HepG2 (cell line): ENCODE measurements around the gene ARHGAP5. TPM values are rescaled to one million over a fixed set of nuclear protein-coding genes. Genes with fewer than 3 reads are reported as not detected.
A peak's percentile ranks its signal among the peaks of the same experiment; 100 is the strongest.

Source experiments
- AKNA ChIP-seq: sonication (generic); formaldehyde crosslinking; IDR thresholded peaks from 2 replicates; pipeline ENCODE4 v1.4.0; 2020; ENCODE audit warnings: missing genetic modification reagents, borderline replicate concordance
- ARID2 ChIP-seq: sonication (generic); formaldehyde crosslinking; IDR thresholded peaks from 2 replicates; pipeline ENCODE4 v1.8.1; 2022; ENCODE audit warnings: mild to moderate bottlenecking, missing genetic modification reagents, borderline replicate concordance
- EZH2 ChIP-seq: conservative IDR thresholded peaks from 2 replicates; pipeline ENCODE4 v1.6.1; 2012; ENCODE audit warnings: mild to moderate bottlenecking, low read depth, low read length, moderate library complexity
- FUBP1 ChIP-seq: sonication (generic); formaldehyde crosslinking; IDR thresholded peaks from 2 replicates; pipeline ENCODE4 v1.5.1; 2020; ENCODE audit warnings: missing genetic modification reagents, mild to moderate bottlenecking, borderline replicate concordance
- HNRNPUL1 ChIP-seq: fragments of 200-400 bp; formaldehyde crosslinking; IDR thresholded peaks from 2 replicates; pipeline ENCODE4 v1.6.1; 2017; ENCODE audit warnings: low read depth, mild to moderate bottlenecking, low read length, moderate library complexity
- IRF2 ChIP-seq: IDR thresholded peaks from 2 replicates; pipeline ENCODE4 v1.6.1; 2018; ENCODE audit warnings: missing genetic modification reagents, missing compliant biosample characterization
- ONECUT2 ChIP-seq: sonication (generic); formaldehyde crosslinking; IDR thresholded peaks from 2 replicates; pipeline ENCODE4 v1.4.0; 2020; ENCODE audit warnings: missing genetic modification reagents
- PBX3 ChIP-seq: sonication (generic); formaldehyde crosslinking; IDR thresholded peaks from 2 replicates; pipeline ENCODE4 v1.8.1; 2023; ENCODE audit warnings: missing genetic modification reagents, inconsistent platforms, borderline replicate concordance
- SOX13 ChIP-seq, 3 experiments: fragments of 450-650 bp in 1 of 3; sonication (generic) in 1 of 3; formaldehyde crosslinking in 1 of 3; IDR thresholded peaks in 2 of 3; conservative IDR thresholded peaks in 1 of 3; 2 replicates each; pipeline versions ENCODE4 v1.5.0 to v1.6.1; 2016 to 2020; ENCODE audit warnings: antibody characterized with exemption in 1 of 3, mild to moderate bottlenecking in 1 of 3, missing compliant biosample characterization in 1 of 3, missing genetic modification reagents in 1 of 3, moderate library complexity in 1 of 3
- TEF ChIP-seq: sonication (generic); formaldehyde crosslinking; IDR thresholded peaks from 2 replicates; pipeline ENCODE4 v1.5.0; 2020; ENCODE audit warnings: missing genetic modification reagents
- ZBTB43 ChIP-seq: sonication (generic); formaldehyde crosslinking; conservative IDR thresholded peaks from 2 replicates; pipeline ENCODE4 v1.4.0; 2020; ENCODE audit warnings: missing genetic modification reagents
- ZFP36L1 ChIP-seq: sonication (generic); formaldehyde crosslinking; IDR thresholded peaks from 2 replicates; pipeline ENCODE4 v1.8.0; 2022; ENCODE audit warnings: mild to moderate bottlenecking, missing genetic modification reagents, moderate library complexity
- ZKSCAN1 ChIP-seq: fragments of 150-350 bp; IDR thresholded peaks from 2 replicates; pipeline ENCODE4 v1.6.1; 2014; ENCODE audit warnings: low read length
- ZMAT3 ChIP-seq: sonication (generic); formaldehyde crosslinking; conservative IDR thresholded peaks from 2 replicates; pipeline ENCODE4 v1.7.0; 2021; ENCODE audit warnings: missing genetic modification reagents
- ZNF503 ChIP-seq: sonication (generic); formaldehyde crosslinking; IDR thresholded peaks from 2 replicates; pipeline ENCODE4 v1.4.0; 2020; ENCODE audit warnings: missing genetic modification reagents
- polyA plus RNA-seq, 8 experiments: library from polyadenylated mRNA; depleted of rRNA in 3 of 8; stranded (reverse) in 7 of 8; unstranded in 1 of 8; fragments of >200 nt; fragmentation: Illumina TruSeq in 4 of 8; extraction: Trizol in 4 of 8; gene quantifications; 2 replicates each; pipeline versions ENCODE4 v1.2.1 to v1.2.3, GENCODE V29; 2011 to 2016; ENCODE audit warnings: low read depth in 4 of 8, missing spikeins in 1 of 8, mixed read lengths in 1 of 8; ENCODE audit not compliant: insufficient read depth in 1 of 8
- total RNA-seq, 5 experiments: library from RNA; depleted of rRNA; stranded (reverse); fragments of >200 nt; fragmentation: Illumina TruSeq; extraction: Trizol; gene quantifications; 2 replicates each; pipeline ENCODE4 v1.2.3, GENCODE V29; 2016; ENCODE audit warnings: low read depth in 1 of 5

ARHGAP5 gene
- total and polyA plus RNA-seq, 2 of the 13 experiments (the other 11 are each of a cell fraction or from before 2014, with no cell fraction given): 33.7 to 144 TPM

GRCh38 chr14:32079264-32079663 is 2.2 kb downstream of the ARHGAP5 start (continued):
- 0 out of 2 replicates have a peak, but pooled peaks have one; percentile 53 for TF ChIP-seq TEF (CRISPR knock-in tag)
- TF ChIP-seq ZKSCAN1: no peak
- TF ChIP-seq ZFP36L1: 0 out of 2 replicates have a peak, but pooled peaks have one; percentile 23
- TF ChIP-seq HNRNPUL1: peak; percentile 6; the same call in 1 of the 2 replicates
- TF ChIP-seq ZBTB43: 0 out of 2 replicates have a peak, but pooled peaks have one; percentile 35
- TF ChIP-seq FUBP1 (CRISPR knock-in tag): no peak
- TF ChIP-seq ZNF503: peak; percentile 70
- no peak for TF ChIP-seq IRF2
- TF ChIP-seq EZH2: no peak
- no peak for TF ChIP-seq ARID2 (CRISPR knock-in tag)
- TF ChIP-seq ZMAT3 (CRISPR knock-in tag): 0 out of 2 replicates have a peak, but pooled peaks have one; percentile 16
- TF ChIP-seq AKNA (CRISPR knock-in tag): 0 out of 2 replicates have a peak, but pooled peaks have one; percentile 25
- 0 out of 2 replicates have a peak, but pooled peaks have one; percentile 37 for TF ChIP-seq PBX3
- TF ChIP-seq ONECUT2: no peak
- no peak for TF ChIP-seq SOX13 (IDR thresholded peaks at IDR 0.05)
- peak in 1 of 2 experiments; percentile 50; a peak in 1 of 4 replicates for TF ChIP-seq SOX13 (CRISPR knock-in tag; conservative IDR thresholded peaks at IDR 0.05 in 1 of 2, IDR thresholded peaks at IDR 0.05 in 1 of 2)
